C1 segment of cervical spinal cord (tissue), 14 donors: ENCODE results near the gene PINLYP.
A peak's percentile ranks its signal among the peaks of the same experiment; 100 is the strongest.

ENCODE experiments used
- DNase-seq, 14 donors: peaks; one replicate each; lab custom pipeline; 2025; lab: John Stamatoyannopoulos, UW

The PINLYP gene

GRCh38 chr19:43548706-43549105 is 26.9 kb upstream of the PINLYP start:
- no peak for DNase-seq

- DNase-seq: no peak
These were observed 24.0 kb upstream of the PINLYP start for GRCh38 chr19:43551399-43552197.

GRCh38 chr19:43552198-43552450 is 23.5 kb upstream of the PINLYP start:
- DNase-seq: no peak

GRCh38 chr19:43552616-43553015 is 23.0 kb upstream of the PINLYP start:
- no peak for DNase-seq

- no peak for DNase-seq
These were observed 21.9 kb upstream of the PINLYP start for GRCh38 chr19:43553656-43554055.

- no peak for DNase-seq
These were observed 21.2 kb upstream of the PINLYP start for GRCh38 chr19:43554317-43554895.

- DNase-seq: peak in 12 of 14 donors; percentile 4 to 81 (median 33)
These were observed 20.3 kb upstream of the PINLYP start for GRCh38 chr19:43555185-43555770.

- DNase-seq: no peak
These were observed 14.9 kb upstream of the PINLYP start for GRCh38 chr19:43560687-43561086.

- DNase-seq: no peak
These were observed 14.2 kb upstream of the PINLYP start for GRCh38 chr19:43561139-43561970.

GRCh38 chr19:43562226-43562697 is 13.3 kb upstream of the PINLYP start:
- DNase-seq: no peak

- DNase-seq: peak in 10 of 14 donors; percentile 1 to 91 (median 41)
These were observed 12.8 kb upstream of the PINLYP start for GRCh38 chr19:43562698-43563241.

- no peak for DNase-seq
These were observed 11.7 kb upstream of the PINLYP start for GRCh38 chr19:43563816-43564457.

- DNase-seq: peak in 1 of 14 donors; percentile 67
These were observed 10.8 kb upstream of the PINLYP start for GRCh38 chr19:43564800-43565199.

GRCh38 chr19:43569657-43570056 is 5.9 kb upstream of the PINLYP start:
- DNase-seq: no peak

GRCh38 chr19:43570174-43570791 is 5.3 kb upstream of the PINLYP start:
- no peak for DNase-seq

- no peak for DNase-seq
These were observed 3.4 kb upstream of the PINLYP start for GRCh38 chr19:43572171-43572588.

- DNase-seq: no peak
These were observed 1.0 kb upstream of the PINLYP start for GRCh38 chr19:43574424-43575155.

GRCh38 chr19:43575955-43576878 is 616 bp downstream of the PINLYP start:
- peak in 1 of 14 donors; percentile 32 for DNase-seq

GRCh38 chr19:43578787-43579186 is 3.2 kb downstream of the PINLYP start:
- no peak for DNase-seq
